MM.1S (cell line): ENCODE results near the gene NGB.

ENCODE experiments used
- DNase-seq: peaks from one replicate; pipeline ENCODE4 v3.0.0-alpha.2; 2015
- H2AFZ ChIP-seq: fragments of 300-600 bp; sonication (generic); 2 replicates; pipeline ENCODE4 v1.6.0; 2016; ENCODE audit warnings: antibody characterized with exemption, low read length
- H3F3A ChIP-seq: fragments of 300-600 bp; sonication (generic); 2 replicates; pipeline ENCODE4 v1.6.1; 2016; ENCODE audit warnings: mild to moderate bottlenecking, antibody characterized with exemption, low read length, moderate library complexity, mixed read lengths; ENCODE audit not compliant: insufficient read depth
- H3K27ac ChIP-seq: fragments of 300-600 bp; sonication (generic); 2 replicates; pipeline ENCODE4 v1.5.1; 2016; ENCODE audit warnings: mild to moderate bottlenecking, low read length
- H3K27me3 ChIP-seq: fragments of 300-600 bp; sonication (generic); replicated peaks from 2 replicates; pipeline ENCODE4 v1.6.0; 2016; ENCODE audit warnings: low read length; ENCODE audit not compliant: insufficient read depth
- H3K36me3 ChIP-seq: fragments of 300-600 bp; sonication (generic); replicated peaks from 2 replicates; pipeline ENCODE4 v1.6.1; 2016; ENCODE audit warnings: mild to moderate bottlenecking, low read length, mixed read lengths; ENCODE audit not compliant: insufficient read depth
- H3K4me1 ChIP-seq: fragments of 300-600 bp; sonication (generic); 2 replicates; pipeline ENCODE4 v1.6.1; 2016; ENCODE audit warnings: low read length, mixed read lengths
- H3K4me2 ChIP-seq: fragments of 300-600 bp; sonication (generic); 2 replicates; pipeline ENCODE4 v1.6.0; 2016; ENCODE audit warnings: low read depth, low read length
- H3K4me3 ChIP-seq: fragments of 300-600 bp; sonication (generic); 2 replicates; pipeline ENCODE4 v1.5.1; 2016; ENCODE audit warnings: low read length, mixed read lengths
- H3K79me2 ChIP-seq: fragments of 300-600 bp; sonication (generic); 2 replicates; pipeline ENCODE4 v1.6.1; 2016; ENCODE audit warnings: mixed run types, low read length, mixed read lengths
- H3K9ac ChIP-seq: fragments of 300-600 bp; sonication (generic); 2 replicates; pipeline ENCODE4 v1.6.1; 2016; ENCODE audit warnings: low read length, mixed read lengths
- H3K9me2 ChIP-seq: fragments of 300-600 bp; sonication (generic); replicated peaks from 2 replicates; pipeline ENCODE4 v1.6.1; 2016; ENCODE audit warnings: mild to moderate bottlenecking, low read length, mixed read lengths; ENCODE audit not compliant: insufficient read depth
- H3K9me3 ChIP-seq: fragments of 300-600 bp; sonication (generic); replicated peaks from 2 replicates; pipeline ENCODE4 v1.6.1; 2016; ENCODE audit warnings: mild to moderate bottlenecking, low read length, mixed read lengths; ENCODE audit not compliant: insufficient read depth
- H4K20me1 ChIP-seq: fragments of 300-600 bp; sonication (generic); 2 replicates; pipeline ENCODE4 v1.6.1; 2016; ENCODE audit warnings: mild to moderate bottlenecking, low read length, moderate library complexity, mixed read lengths; ENCODE audit not compliant: insufficient read depth
- EZH2 ChIP-seq: fragments of 300-600 bp; sonication (generic); optimal IDR thresholded peaks from 2 replicates; pipeline ENCODE3; 2017; ENCODE audit warnings: low read depth, mild to moderate bottlenecking, antibody characterized with exemption, low read length, mixed read lengths
- EZH2phosphoT487 ChIP-seq: fragments of 300-600 bp; sonication (generic); IDR thresholded peaks from 2 replicates; pipeline ENCODE4 v1.6.1; 2018; ENCODE audit warnings: antibody characterized with exemption, low read length
- TF ChIP-seq, protein P1 (sequence below): fragments of 300-600 bp; sonication (generic); IDR thresholded peaks from 2 replicates; pipeline ENCODE4 v1.5.1; 2016; ENCODE audit warnings: antibody characterized with exemption, low read length, mixed read lengths

The NGB gene

DNA sequence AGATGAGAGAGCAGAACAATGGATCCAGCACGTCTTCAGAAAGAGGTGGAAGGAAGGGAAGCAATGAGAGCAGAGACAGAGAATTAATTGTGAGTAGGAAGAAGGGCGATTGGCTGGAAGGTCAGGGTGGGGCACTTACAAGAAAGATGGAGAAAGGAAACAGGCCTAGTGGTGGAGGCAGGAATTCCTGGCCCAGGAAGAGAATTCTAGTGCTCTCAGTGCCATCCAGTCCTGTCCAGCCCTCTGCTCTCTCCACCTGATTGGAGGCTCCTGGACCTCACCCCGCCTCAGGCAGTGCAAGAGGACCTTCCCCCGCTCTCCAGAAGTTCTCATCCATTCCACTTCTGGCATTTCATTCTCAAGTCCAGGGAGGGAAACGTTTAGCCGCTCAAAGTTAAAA lies 43.0 kb downstream of the NGB start:
- Histone ChIP-seq H2AFZ (no peak overlapping the region), H3F3A (no peaks in the 10 kb centered on the region), H3K9me3 (no peaks in the 10 kb centered on the region), H3K9me2 (no peaks in the 10 kb centered on the region), H3K79me2 (no peaks in the 10 kb centered on the region), H3K4me3 (no peak overlapping the region), H3K27ac (no peak overlapping the region), H3K9ac (no peak overlapping the region), H3K4me1 (no peaks in the 10 kb centered on the region), H3K27me3 (no peaks in the 10 kb centered on the region), H3K4me2 (no peak overlapping the region), H3K36me3 (no peaks in the 10 kb centered on the region), H4K20me1 (no peaks in the 10 kb centered on the region)
- TF ChIP-seq, protein P1, sequence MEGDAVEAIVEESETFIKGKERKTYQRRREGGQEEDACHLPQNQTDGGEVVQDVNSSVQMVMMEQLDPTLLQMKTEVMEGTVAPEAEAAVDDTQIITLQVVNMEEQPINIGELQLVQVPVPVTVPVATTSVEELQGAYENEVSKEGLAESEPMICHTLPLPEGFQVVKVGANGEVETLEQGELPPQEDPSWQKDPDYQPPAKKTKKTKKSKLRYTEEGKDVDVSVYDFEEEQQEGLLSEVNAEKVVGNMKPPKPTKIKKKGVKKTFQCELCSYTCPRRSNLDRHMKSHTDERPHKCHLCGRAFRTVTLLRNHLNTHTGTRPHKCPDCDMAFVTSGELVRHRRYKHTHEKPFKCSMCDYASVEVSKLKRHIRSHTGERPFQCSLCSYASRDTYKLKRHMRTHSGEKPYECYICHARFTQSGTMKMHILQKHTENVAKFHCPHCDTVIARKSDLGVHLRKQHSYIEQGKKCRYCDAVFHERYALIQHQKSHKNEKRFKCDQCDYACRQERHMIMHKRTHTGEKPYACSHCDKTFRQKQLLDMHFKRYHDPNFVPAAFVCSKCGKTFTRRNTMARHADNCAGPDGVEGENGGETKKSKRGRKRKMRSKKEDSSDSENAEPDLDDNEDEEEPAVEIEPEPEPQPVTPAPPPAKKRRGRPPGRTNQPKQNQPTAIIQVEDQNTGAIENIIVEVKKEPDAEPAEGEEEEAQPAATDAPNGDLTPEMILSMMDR = no peak
- TF ChIP-seq EZH2 (no peak), EZH2phosphoT487 (no peak)
- no peak for DNase-seq

DNA sequence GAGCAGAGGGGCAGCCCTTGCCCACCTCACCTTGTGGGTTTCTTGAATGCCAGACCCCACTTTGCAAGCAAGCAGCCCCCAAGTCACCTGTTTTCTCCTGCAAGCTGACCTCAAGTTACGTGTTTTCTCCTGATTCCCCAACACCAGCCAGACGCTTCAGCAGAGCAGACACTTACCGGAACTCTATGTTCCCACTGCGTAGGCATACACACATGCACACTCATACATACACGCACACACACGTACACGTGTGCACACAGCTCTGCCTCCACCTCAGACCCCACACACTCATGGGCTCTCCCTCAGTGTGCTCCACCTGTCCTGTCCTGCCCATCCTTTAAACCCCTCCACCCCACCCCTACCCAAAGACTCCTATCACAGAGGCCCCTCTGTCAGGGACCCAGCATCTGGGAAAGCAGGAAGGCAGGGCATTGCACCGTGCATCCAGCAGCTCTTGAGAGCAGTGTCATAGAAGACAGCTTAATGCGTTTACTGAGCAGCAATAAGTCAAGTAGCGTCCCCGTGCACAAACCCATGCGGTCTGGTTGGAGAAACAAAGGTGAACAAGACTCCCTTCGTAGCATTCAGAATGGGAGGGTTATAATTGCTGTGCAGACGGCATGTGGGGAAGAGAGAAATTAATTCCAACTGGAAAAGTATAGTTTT lies 45.0 kb downstream of the NGB start:
- no peak for TF ChIP-seq EZH2
- TF ChIP-seq EZH2phosphoT487 = no peak
- TF ChIP-seq, protein P1 = no peak
- Histone ChIP-seq H3K4me2 (no peak overlapping the region), H3K4me3 (no peak overlapping the region), H3K27ac (no peak overlapping the region), H3K9ac (no peak overlapping the region), H2AFZ (no peak overlapping the region), H3F3A (no peaks in the 10 kb centered on the region), H3K27me3 (no peaks in the 10 kb centered on the region), H3K9me3 (no peaks in the 10 kb centered on the region), H3K36me3 (no peaks in the 10 kb centered on the region), H3K79me2 (no peaks in the 10 kb centered on the region), H4K20me1 (no peaks in the 10 kb centered on the region), H3K4me1 (no peaks in the 10 kb centered on the region), H3K9me2 (no peaks in the 10 kb centered on the region)
- DNase-seq = no peak

DNA sequence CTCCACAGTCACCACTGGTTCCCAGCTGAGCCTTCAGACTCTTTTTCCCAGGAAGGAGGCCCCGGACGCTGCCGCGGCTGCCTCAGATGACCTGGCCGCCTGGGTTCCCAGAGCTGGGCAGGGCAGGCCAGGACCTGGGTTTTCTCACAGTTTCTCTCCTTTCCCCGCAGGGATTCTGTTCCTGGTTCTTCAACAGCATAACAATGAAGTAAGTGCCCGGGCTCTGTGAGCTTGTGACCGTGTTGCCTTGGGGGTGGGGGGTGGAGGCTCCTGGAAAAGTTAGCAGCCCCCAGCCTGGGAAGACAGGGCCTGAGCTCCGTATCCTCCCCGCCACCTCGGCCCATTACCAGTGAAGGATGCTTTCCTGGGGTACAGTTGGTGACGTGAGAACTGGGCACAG lies 45.8 kb downstream of the NGB start:
- DNase-seq = no peak
- H3K4me3 ChIP-seq = no peak overlapping the region
- TF ChIP-seq, protein P1 = no peak
- H2AFZ ChIP-seq = no peak overlapping the region
- H3K36me3 ChIP-seq = no peaks in the 10 kb centered on the region
- no peaks in the 10 kb centered on the region for H3K9me2 ChIP-seq
- no peak overlapping the region for H3K4me2 ChIP-seq
- H3K27ac ChIP-seq = no peak overlapping the region
- H4K20me1 ChIP-seq = no peaks in the 10 kb centered on the region
- no peaks in the 10 kb centered on the region for H3K27me3 ChIP-seq
- no peaks in the 10 kb centered on the region for H3F3A ChIP-seq
- no peaks in the 10 kb centered on the region for H3K9me3 ChIP-seq
- H3K9ac ChIP-seq = no peak overlapping the region
- H3K4me1 ChIP-seq = no peaks in the 10 kb centered on the region
- no peaks in the 10 kb centered on the region for H3K79me2 ChIP-seq
